ENCODE data around the gene KIF2C.

DNA sequence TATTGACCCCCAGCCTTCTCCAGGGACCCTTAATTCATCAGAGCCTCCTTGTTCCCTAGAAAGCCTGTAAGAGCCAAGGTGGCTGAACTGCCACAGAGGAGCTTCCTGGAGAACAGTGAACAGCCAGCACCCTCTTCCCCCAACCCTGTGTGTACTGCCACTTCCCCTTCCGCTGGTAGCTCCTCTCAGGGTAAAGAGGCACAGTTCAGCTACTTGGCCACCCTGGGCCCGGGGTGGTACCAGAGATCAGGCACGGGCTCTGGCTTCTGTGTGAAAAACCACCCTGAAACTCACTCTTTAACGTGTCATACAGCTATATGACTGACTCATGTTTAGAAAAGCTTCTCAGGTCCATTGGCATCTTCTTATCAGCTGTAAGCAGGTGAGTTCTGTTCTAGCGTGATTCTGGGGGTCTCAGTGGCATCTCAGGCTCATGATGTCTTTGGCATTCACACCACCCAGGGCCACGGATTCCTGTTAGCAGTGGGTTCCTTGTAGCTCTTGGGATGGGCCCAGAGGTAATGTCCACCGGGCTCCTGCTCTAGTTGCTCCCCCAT, 42.8 kb upstream of the KIF2C start:
- no peak for TF ChIP-seq EZH2 (IDR thresholded peaks at IDR 0.05)
- TF ChIP-seq POLR2AphosphoS5 (IDR thresholded peaks at IDR 0.05; ENCODE audit: borderline replicate concordance, low read depth, low read length), result no peak

Measured in SK-N-MC (cell line).